Measurements from ENCODE around the gene SCD5. TPM values are rescaled to one million over a fixed set of nuclear protein-coding genes. Genes with fewer than 3 reads are reported as not detected.

SCD5 gene
- total and polyA plus RNA-seq, 2 of the 8 experiments (the other 6 are each of a cell fraction or from before 2014, with no cell fraction given) = 0.92 to 1.2 TPM

DNA sequence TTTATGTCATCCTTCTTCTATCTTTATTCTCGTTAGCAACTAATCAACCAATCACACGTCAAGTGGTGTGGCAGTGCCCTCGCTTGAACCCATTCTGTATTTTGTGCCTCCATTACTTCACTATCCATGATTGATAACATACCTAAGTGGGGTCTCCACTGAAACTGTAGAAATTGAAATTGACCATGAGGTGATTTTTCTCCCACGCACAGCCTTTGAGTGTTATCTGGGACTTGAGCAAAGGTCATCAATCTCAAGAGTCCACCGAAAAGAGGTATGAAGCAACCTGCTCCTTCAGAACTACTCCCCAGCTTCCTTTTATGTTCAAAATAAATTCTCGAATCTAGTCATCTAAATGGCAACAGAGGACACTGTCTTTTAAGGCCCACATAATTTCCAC, 111.1 kb downstream of the SCD5 start:
- H3K4me2 ChIP-seq (ENCODE audit: insufficient read depth in 1 of 2, low read depth in 2 of 2, low read length in 2 of 2) = no peak overlapping the region
- no peak overlapping the region for H4K8ac ChIP-seq (ENCODE audit: extremely low read depth, insufficient read depth, low read length)
- H3K36me3 ChIP-seq (ENCODE audit: control insufficient read depth in 2 of 4, insufficient read depth in 4 of 4, low read length in 3 of 4) = no peaks in the 10 kb centered on the region
- DNase-seq (ENCODE audit: low read depth in 1 of 2, low spot score in 2 of 2) = no peak
- no peak overlapping the region for H3K9ac ChIP-seq (replicated peaks in 1 of 4; ENCODE audit: extremely low read depth in 1 of 4, low read depth in 3 of 4, low read length in 3 of 4)
- H2BK120ac ChIP-seq (replicated peaks; ENCODE audit: low read depth, low read length) = no peak overlapping the region
- H4K20me1 ChIP-seq (replicated peaks in 1 of 2; ENCODE audit: control insufficient read depth in 1 of 2, insufficient read depth in 2 of 2, low read length in 2 of 2) = no peaks in the 10 kb centered on the region
- H3K23me2 ChIP-seq (ENCODE audit: low read depth, low read length) = no peaks in the 10 kb centered on the region
- no peaks in the 10 kb centered on the region for H3K79me1 ChIP-seq (ENCODE audit: low read depth, low read length)
- POLR2A ChIA-PET (ENCODE audit: partially characterized antibody) = interaction anchor here (1.0 kb wide), 1 partner anchor 110 kb away, joined by 3 read pairs; no protein-coding TSS in a partner anchor
- no peak overlapping the region for H3K56ac ChIP-seq (replicated peaks; ENCODE audit: insufficient read length, low read depth, low read length)
- no peaks in the 10 kb centered on the region for H3K9me3 ChIP-seq (ENCODE audit: insufficient read depth in 2 of 2, low read depth in 1 of 2, low read length in 1 of 2)
- H2BK15ac ChIP-seq (ENCODE audit: low read length) = no peak overlapping the region
- H4K5ac ChIP-seq (ENCODE audit: insufficient read length, low read depth, low read length) = no peak overlapping the region
- H3K27me3 ChIP-seq (replicated peaks in 1 of 4; ENCODE audit: control insufficient read depth in 3 of 4, extremely low read depth in 1 of 4, insufficient read depth in 3 of 4, low read length in 3 of 4) = peaks cover 0 to 1% (median 0%) of the 10 kb centered on the region in 4 experiments; a peak in 1 of 7 replicates
- no peak overlapping the region for H3K14ac ChIP-seq (ENCODE audit: insufficient read length)
- no peak for FAIRE-seq
- H2BK12ac ChIP-seq (ENCODE audit: low read depth, low read length) = no peak overlapping the region
- no peak overlapping the region for H3K4ac ChIP-seq (replicated peaks; ENCODE audit: insufficient read length, low read depth, low read length)
- CTCF ChIA-PET (ENCODE audit: partially characterized antibody) = interaction anchor here (0.8 to 1.3 kb wide), 2 partner anchors 16 to 18 kb away, joined by 3 to 4 read pairs; no protein-coding TSS in a partner anchor
- H2AFZ ChIP-seq (ENCODE audit: low read length) = no peak overlapping the region
- H2AK5ac ChIP-seq (ENCODE audit: low read depth, low read length) = no peak overlapping the region
- no peak overlapping the region for H2BK20ac ChIP-seq (ENCODE audit: low read length)
- no peak overlapping the region for H3K27ac ChIP-seq (ENCODE audit: low read depth, low read length)
- H4K91ac ChIP-seq (replicated peaks; ENCODE audit: insufficient read length, low read length) = no peak overlapping the region
- no peak overlapping the region for H3K18ac ChIP-seq (ENCODE audit: extremely low read depth, low read length)
- WGBS, 2 experiments (ENCODE audit: extremely low coverage in 1 of 2, insufficient coverage in 1 of 2, insufficient read length in 1 of 2, insufficient replicate concordance in 2 of 2, low coverage in 1 of 2, low lambda C conversion rate in 2 of 2, missing lambda C conversion rate in 1 of 2) = 93% methylated on average over 6 of the region's 6 CpGs; no CpG with 5 or more reads in 1 of the 2 experiments
- H3K23ac ChIP-seq (ENCODE audit: insufficient read length) = no peak overlapping the region
- no peak for TF ChIP-seq BACH1 (IDR thresholded peaks at IDR 0.05; ENCODE audit: low read length)
- no peak for TF ChIP-seq SP4 (IDR thresholded peaks at IDR 0.05; ENCODE audit: low read length)
- no peak for TF ChIP-seq KDM5A (IDR thresholded peaks at IDR 0.05; ENCODE audit: low read length)
- TF ChIP-seq SAP30 (IDR thresholded peaks at IDR 0.05; ENCODE audit: insufficient read depth, insufficient replicate concordance, low read length) = no peak
- no peak for TF ChIP-seq HDAC6 (IDR thresholded peaks at IDR 0.05; ENCODE audit: low read depth, low read length)
- TF ChIP-seq, protein P1, sequence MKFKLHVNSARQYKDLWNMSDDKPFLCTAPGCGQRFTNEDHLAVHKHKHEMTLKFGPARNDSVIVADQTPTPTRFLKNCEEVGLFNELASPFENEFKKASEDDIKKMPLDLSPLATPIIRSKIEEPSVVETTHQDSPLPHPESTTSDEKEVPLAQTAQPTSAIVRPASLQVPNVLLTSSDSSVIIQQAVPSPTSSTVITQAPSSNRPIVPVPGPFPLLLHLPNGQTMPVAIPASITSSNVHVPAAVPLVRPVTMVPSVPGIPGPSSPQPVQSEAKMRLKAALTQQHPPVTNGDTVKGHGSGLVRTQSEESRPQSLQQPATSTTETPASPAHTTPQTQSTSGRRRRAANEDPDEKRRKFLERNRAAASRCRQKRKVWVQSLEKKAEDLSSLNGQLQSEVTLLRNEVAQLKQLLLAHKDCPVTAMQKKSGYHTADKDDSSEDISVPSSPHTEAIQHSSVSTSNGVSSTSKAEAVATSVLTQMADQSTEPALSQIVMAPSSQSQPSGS (IDR thresholded peaks at IDR 0.05; ENCODE audit: low read length) = no peak
- no peak for TF ChIP-seq GTF2F1 (IDR thresholded peaks at IDR 0.05; ENCODE audit: borderline replicate concordance, low read depth, low read length)
- TF ChIP-seq EGR1 (IDR thresholded peaks at IDR 0.05; ENCODE audit: borderline replicate concordance, low read depth, low read length) = no peak
- TF ChIP-seq ASH2L (IDR thresholded peaks at IDR 0.05; ENCODE audit: low read length) = no peak
- TF ChIP-seq BCL11A (IDR thresholded peaks at IDR 0.05; ENCODE audit: low read depth in 2 of 2, low read length in 2 of 2) = no peak
- H2BK5ac ChIP-seq (ENCODE audit: low read depth, low read length) = no peak overlapping the region
- no peak overlapping the region for H3K4me3 ChIP-seq (ENCODE audit: extremely low read depth in 1 of 4, insufficient read depth in 2 of 4, low read depth in 3 of 4, low read length in 4 of 4)
- no peaks in the 10 kb centered on the region for H3K4me1 ChIP-seq (replicated peaks in 1 of 4; ENCODE audit: control insufficient read depth in 3 of 4, insufficient read depth in 4 of 4, low read length in 3 of 4)
- no peaks in the 10 kb centered on the region for H3K79me2 ChIP-seq (ENCODE audit: control insufficient read depth in 1 of 2, insufficient read depth in 2 of 2, low read length in 2 of 2)
